Adrenal gland (tissue), 5 donors: ENCODE measurements around the gene ITPK1.

ENCODE experiments used
- CTCF ChIP-seq, 6 experiments: fragments of 450-650 bp in 4 of 6; fragments of 200-600 bp in 2 of 6; sonication (generic) in 1 of 6; IDR thresholded peaks; 1 replicate in 5 of 6; 2 replicates in 1 of 6; pipeline versions ENCODE4 v1.5.1 to v1.8.0; 2016 to 2021; ENCODE audit warnings: antibody characterized with exemption in 6 of 6, mild to moderate bottlenecking in 2 of 6, moderate library complexity in 1 of 6
- POLR2A ChIP-seq, 2 donors: fragments of 450-650 bp; IDR thresholded peaks; one replicate each; pipeline ENCODE4 v1.6.1; 2017; ENCODE audit warnings: antibody characterized with exemption in 2 of 2, mild to moderate bottlenecking in 2 of 2, moderate library complexity in 1 of 2
- donor health status: DM: no; HTN: no; CAD: no.

GRCh38 chr14:93044556-93044955, 71.2 kb downstream of the ITPK1 start:
- TF ChIP-seq CTCF (IDR thresholded peaks at IDR 0.05) (no peak), POLR2A (IDR thresholded peaks at IDR 0.05) (no peak)
